ENCODE results near the gene RBM14.
"Not testable (repeated sequence)": the region's sequence is repeated elsewhere in the genome, so short reads cannot be mapped to it uniquely, and the experiment has no call there.

Gene RBM14

DNA sequence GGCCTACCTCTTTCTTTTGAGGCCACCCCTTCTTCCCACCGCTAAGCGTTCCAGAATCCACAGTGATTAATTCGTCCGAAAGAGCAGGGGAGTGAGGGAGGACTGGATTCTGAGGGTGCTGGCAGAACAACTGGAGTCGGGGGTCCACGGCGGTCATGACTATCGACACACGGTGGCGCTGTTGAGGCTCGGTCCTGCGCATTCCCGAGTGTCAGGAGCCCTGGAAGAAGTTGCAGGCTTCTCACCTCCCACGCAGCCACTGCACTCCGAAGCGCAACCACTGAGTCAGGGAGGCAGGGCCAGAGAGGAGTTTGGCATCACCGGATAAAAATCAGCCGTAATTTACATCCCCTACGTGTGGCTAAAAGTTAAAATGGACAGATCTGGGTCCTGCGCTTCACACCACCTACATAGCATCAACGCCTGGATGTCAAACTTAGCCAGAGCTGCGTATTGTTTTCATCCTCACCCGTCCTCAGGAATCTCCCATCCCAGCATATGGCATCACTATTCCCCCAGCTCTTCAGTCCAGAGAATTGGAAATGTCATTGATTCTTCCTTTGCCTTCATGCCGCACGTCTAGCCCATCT lies 37.3 kb upstream of the RBM14 start:
- DNase-seq (ENCODE audit: low spot score): peak; percentile 86
- TF ChIP-seq, protein P1, sequence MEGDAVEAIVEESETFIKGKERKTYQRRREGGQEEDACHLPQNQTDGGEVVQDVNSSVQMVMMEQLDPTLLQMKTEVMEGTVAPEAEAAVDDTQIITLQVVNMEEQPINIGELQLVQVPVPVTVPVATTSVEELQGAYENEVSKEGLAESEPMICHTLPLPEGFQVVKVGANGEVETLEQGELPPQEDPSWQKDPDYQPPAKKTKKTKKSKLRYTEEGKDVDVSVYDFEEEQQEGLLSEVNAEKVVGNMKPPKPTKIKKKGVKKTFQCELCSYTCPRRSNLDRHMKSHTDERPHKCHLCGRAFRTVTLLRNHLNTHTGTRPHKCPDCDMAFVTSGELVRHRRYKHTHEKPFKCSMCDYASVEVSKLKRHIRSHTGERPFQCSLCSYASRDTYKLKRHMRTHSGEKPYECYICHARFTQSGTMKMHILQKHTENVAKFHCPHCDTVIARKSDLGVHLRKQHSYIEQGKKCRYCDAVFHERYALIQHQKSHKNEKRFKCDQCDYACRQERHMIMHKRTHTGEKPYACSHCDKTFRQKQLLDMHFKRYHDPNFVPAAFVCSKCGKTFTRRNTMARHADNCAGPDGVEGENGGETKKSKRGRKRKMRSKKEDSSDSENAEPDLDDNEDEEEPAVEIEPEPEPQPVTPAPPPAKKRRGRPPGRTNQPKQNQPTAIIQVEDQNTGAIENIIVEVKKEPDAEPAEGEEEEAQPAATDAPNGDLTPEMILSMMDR (IDR thresholded peaks at IDR 0.05; ENCODE audit: extremely low read depth, missing control alignments): peak; percentile 54

DNA sequence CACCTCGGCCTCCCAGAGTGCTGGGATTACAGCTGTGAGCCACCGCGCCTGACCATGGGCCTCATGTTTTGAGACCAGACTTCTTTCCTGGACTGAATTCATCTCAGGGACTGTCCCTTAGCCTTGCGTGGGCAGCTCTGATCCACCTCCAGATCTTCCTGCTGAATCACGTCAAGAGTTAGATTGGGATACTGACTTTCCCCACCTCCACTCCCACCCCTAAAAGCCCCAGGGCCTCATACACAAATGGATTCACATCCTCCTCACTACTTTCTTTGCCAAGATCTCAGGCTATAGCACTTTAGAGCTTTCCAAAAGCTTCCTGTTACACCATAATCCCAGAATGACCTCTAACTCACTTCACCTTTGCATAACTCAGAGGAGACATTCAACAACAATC lies 35.6 kb upstream of the RBM14 start:
- no peak for DNase-seq (ENCODE audit: low spot score)
- TF ChIP-seq, protein P1 (IDR thresholded peaks at IDR 0.05; ENCODE audit: extremely low read depth, missing control alignments): no peak

DNA sequence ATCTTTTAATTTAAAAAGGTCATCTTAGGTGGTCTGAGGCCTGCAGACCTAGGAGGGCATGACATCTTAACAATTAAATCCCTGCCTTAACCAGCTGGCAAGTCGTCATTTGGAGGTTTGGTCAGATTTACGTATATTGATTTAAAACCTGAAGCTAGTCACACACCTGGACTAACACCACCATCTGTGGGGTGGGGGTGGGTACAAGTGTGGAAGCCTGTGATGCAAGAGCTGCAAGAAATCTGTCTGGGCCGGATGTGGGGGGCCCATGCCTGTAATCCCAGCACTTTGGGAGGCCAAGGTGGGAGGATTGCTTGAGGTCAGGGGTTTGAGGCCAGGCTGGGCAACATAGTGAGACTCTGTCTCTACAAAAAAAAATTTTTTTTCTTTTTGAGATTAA lies 35.2 kb upstream of the RBM14 start:
- no peak for DNase-seq (ENCODE audit: low spot score)
- TF ChIP-seq, protein P1 (IDR thresholded peaks at IDR 0.05; ENCODE audit: extremely low read depth, missing control alignments): no peak

DNA sequence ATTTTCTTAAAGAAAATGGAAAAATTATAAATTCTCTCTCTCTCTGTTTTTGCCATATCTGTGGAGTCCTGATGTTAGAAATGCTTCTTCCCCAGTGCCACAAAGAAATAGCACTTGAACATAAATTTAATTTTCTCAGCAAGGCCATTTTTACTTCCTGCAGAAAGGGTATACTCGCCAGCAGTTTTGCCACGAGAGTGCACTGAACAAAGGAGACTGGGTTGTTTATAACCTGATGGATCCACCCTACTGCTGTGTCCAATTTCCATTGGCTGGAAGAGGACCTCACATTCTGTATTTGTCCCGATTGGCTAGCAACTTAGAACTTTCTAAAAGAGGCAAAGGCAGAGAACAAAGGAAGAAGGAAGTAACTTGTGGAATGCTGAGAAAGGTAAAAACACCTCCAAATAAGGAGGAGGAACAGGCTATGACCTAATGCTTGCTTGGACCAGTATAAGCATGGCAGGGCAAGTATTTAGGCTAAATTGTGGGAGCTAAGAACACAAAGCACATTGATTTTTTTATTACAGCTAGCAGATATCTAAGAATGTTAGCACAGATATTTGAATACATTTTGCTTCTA lies 33.8 kb upstream of the RBM14 start:
- DNase-seq (ENCODE audit: low spot score): not testable (repeated sequence)

DNA sequence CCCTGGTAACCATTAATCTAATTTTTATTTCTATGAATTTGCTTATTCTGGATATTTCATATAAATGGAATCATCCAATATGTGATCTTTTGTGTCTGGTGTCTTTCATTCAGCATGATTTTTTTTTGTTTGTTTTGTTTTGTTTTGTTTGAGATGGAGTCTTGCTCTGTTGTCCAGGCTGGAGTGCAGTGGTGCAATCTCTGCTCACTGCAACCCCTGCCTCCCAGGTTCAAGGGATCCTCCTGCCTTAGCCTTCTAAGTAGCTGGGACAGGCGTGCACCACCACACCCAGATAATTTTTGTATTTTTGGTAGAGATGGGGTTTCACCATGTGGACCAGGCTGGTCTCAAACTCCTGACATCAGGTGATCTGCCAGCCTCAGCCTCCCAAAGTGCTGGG lies 31.0 kb upstream of the RBM14 start:
- not testable (repeated sequence) for DNase-seq (ENCODE audit: low spot score)

DNA sequence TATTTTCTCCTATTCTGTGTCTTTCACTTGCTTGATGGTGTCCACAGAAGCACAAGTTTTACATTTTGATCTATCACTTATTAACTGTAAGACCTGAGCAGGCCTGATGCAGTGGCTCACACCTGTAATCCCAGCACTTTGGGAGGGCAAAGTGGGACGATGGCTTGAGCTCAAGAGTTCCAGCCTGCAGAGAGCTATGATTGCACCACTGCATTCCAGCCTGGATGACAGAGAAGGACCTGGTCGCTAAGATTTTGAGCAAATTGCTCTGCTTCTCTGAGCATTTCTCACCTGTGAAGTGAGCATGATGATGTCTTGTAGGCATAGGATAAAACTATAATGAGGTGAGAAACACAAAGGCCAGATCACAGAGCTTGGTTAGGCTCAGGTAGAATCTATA lies 30.3 kb upstream of the RBM14 start:
- DNase-seq (ENCODE audit: low spot score): no peak
- TF ChIP-seq, protein P1 (IDR thresholded peaks at IDR 0.05; ENCODE audit: extremely low read depth, missing control alignments): no peak

DNA sequence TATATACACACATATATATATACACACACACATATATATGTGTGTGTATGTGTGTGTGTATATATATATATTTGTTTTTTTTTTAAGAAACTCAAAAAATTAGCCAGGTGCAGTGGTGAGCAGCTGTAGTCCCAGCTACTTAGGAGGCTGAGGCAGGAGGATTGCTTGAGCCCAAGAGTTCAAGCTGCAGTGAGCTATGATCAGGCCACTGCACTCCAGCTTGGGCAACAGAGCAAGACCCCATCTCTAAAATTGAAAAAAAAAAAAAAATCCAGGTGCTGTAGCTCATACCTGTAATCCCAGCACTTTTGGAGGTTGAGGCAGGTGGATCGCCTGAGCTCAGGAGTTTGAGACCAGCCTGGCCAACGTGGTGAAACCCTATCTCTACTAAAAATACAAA lies 27.1 kb upstream of the RBM14 start:
- not testable (repeated sequence) for DNase-seq (ENCODE audit: low spot score)

DNA sequence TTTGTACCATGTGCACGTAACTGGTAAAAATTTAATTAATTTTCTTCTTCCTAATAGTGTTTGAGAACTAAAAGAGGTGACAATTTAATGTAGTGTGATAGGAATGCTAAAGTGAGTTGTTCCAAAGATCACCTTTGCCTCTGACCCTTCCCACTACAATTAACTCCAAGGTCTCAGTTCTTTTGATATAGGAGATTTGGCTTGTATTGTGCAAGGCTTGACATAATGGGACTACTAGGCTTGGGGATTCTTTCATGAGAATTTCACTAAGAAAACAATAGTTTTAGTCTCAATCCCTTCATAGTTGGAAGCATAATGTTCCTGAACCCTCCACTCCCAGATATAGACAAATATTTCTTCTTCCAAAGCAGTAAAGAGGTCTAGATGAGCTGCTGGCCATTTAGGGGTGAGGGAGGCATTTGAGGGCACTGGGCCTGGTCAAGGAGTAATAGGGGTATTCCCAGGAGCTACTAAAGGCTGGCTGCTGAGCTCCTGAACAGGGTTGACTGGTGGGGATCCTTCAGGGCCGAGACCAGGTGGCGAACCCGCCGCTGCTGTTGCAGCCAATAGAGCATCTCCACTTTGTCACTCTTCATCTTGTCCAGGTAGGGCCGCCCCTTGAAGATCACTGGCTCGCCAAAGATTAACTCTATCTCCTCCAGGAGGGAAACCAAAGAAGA lies 26.3 kb upstream of the RBM14 start:
- TF ChIP-seq, protein P1 (IDR thresholded peaks at IDR 0.05; ENCODE audit: extremely low read depth, missing control alignments): no peak
- DNase-seq (ENCODE audit: low spot score): no peak

DNA sequence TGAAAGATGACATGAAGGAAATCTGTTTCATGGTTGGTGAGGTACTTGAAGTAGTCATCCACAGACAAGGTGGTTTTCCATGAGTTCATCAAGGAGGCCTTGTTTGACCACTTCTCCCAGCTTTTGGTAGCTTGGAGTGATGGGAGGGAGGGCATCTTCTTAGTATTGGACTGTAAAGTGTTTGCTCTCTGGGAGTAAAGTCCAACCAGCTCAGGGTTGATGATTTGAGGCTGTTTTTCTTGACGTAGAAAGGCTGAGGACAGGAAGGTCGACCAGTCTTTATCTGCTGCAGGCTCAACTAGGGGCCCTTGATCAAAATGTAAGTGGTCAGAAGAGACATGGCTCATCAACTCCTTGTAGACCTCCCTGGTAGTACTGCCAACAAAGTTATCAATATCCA lies 25.3 kb upstream of the RBM14 start:
- TF ChIP-seq, protein P1 (IDR thresholded peaks at IDR 0.05; ENCODE audit: extremely low read depth, missing control alignments): no peak
- no peak for DNase-seq (ENCODE audit: low spot score)
